Measurements from ENCODE around the gene VPREB1.

Gene VPREB1

DNA sequence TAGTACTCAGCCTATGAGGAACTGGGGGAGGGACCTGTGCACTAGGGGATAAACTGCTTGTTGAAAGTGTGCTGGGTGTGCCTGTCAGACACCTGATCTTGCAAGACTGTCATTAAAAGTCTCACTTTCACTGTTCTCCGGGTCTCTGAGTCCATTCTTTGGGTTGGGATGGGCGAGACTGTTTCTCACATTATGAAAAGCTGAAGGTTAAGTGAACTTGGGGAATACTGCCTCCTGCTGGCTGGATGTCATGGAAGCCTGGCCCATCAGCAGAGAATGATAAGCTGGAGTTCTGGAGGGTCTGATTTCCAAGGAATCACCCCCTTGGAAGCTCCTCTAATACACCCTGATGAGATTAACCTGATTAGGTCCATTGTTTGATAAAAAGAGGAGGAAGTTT lies 9.0 kb upstream of the VPREB1 start:
- Histone ChIP-seq H3K36me3 (ENCODE audit: insufficient read depth, low read length) (no peaks in the 10 kb centered on the region), H3K9me3 (ENCODE audit: low read depth, low read length) (no peaks in the 10 kb centered on the region), H3K4me3 (no peak overlapping the region), H3K9ac (ENCODE audit: insufficient read length) (no peak overlapping the region), H3K27ac (no peak overlapping the region)
- TF ChIP-seq POLR2AphosphoS5 (IDR thresholded peaks at IDR 0.05; ENCODE audit: borderline replicate concordance, low read depth, low read length) = no peak
- no peak for TF ChIP-seq FOXP2 (optimal IDR thresholded peaks at IDR 0.05; ENCODE audit: control extremely low read depth, extremely low read length, insufficient read depth)
- no peak for TF ChIP-seq EZH2 (IDR thresholded peaks at IDR 0.05)
- no peak for DNase-seq (ENCODE audit: low read depth, low spot score)

DNA sequence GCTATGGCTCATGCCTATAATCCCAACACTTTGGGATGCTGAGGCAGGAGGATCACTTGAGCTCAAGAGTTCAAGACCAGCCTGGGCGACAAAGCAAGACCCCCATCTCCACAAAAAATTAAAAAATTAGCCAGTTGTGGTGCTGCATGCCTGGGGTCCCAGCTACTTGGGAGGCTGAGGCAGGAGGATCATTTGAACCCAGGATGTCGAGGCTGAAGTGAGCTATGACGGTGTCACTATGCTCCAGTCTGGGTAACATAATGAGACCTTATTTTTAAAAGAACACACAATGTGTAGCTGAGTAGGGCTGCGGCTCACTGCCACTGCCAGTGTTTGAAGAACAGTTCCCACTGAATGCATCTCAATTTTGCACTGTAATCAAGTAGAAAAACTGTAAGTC lies 7.1 kb upstream of the VPREB1 start:
- no peak for DNase-seq (ENCODE audit: low read depth, low spot score)
- Histone ChIP-seq H3K9ac (ENCODE audit: insufficient read length) (no peak overlapping the region), H3K4me3 (no peak overlapping the region), H3K27ac (no peak overlapping the region), H3K36me3 (ENCODE audit: insufficient read depth, low read length) (no peaks in the 10 kb centered on the region), H3K9me3 (ENCODE audit: low read depth, low read length) (no peaks in the 10 kb centered on the region)
- TF ChIP-seq POLR2AphosphoS5 (IDR thresholded peaks at IDR 0.05; ENCODE audit: borderline replicate concordance, low read depth, low read length) (no peak), EZH2 (IDR thresholded peaks at IDR 0.05) (no peak), FOXP2 (optimal IDR thresholded peaks at IDR 0.05; ENCODE audit: control extremely low read depth, extremely low read length, insufficient read depth) (no peak)

DNA sequence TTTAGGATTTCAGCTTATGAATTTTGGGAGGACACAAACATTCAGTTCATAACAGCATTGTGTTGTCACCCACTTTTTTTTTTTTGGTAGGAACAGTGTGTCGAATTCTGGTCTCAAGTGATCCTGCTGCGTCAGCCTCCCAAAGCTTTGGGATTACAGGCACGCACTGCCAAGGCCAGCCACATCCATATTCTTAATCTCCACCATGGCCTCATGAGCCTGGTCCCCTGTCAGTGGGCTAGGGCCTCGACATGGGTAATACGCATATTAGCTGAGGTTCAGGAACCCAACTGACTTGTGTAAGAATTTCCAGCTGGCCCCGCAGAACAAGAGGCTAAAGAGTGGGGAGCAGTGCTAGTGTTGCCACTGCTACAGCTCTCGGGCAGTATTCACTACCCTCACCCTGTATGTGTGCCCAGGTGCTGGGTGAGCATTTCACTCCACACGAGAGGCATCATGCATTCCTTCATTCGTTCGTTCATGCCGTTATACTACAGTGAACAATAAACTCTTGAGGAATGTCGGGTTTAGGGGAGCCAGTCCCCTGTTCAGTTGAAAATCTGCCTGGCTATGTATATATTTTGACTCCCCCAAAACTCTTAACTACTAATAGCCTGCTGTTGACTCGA lies 5.2 kb upstream of the VPREB1 start:
- no peak overlapping the region for H3K27ac ChIP-seq
- no peaks in the 10 kb centered on the region for H3K9me3 ChIP-seq (ENCODE audit: low read depth, low read length)
- DNase-seq (ENCODE audit: low read depth, low spot score) = no peak
- no peak overlapping the region for H3K9ac ChIP-seq (ENCODE audit: insufficient read length)
- no peak overlapping the region for H3K4me3 ChIP-seq
- TF ChIP-seq POLR2AphosphoS5 (IDR thresholded peaks at IDR 0.05; ENCODE audit: borderline replicate concordance, low read depth, low read length) = no peak
- no peak for TF ChIP-seq EZH2 (IDR thresholded peaks at IDR 0.05)
- no peak for TF ChIP-seq FOXP2 (optimal IDR thresholded peaks at IDR 0.05; ENCODE audit: control extremely low read depth, extremely low read length, insufficient read depth)
- H3K36me3 ChIP-seq (ENCODE audit: insufficient read depth, low read length) = no peaks in the 10 kb centered on the region

DNA sequence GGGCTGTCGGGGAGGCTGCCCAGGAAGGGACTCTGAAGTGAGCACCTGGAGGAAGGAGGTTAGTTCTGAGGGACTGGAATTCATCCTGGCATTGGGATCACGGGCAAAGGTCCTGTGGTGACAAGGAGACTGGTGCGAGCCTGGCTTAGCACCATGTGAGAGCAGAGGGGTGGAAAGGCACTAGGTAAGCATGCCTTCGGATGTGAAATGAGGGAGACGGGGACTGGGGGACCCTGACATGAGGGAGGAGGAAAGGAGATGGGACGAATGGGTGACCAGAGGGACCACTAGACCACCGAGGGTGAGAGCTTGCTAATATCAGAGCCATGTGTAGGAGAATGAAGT lies 3.1 kb upstream of the VPREB1 start:
- DNase-seq (ENCODE audit: low read depth, low spot score) = no peak
- TF ChIP-seq POLR2AphosphoS5 (IDR thresholded peaks at IDR 0.05; ENCODE audit: borderline replicate concordance, low read depth, low read length) (no peak), EZH2 (IDR thresholded peaks at IDR 0.05) (no peak), FOXP2 (optimal IDR thresholded peaks at IDR 0.05; ENCODE audit: control extremely low read depth, extremely low read length, insufficient read depth) (no peak)
- no peaks in the 10 kb centered on the region for H3K9me3 ChIP-seq (ENCODE audit: low read depth, low read length)
- no peaks in the 10 kb centered on the region for H3K36me3 ChIP-seq (ENCODE audit: insufficient read depth, low read length)
- no peak overlapping the region for H3K4me3 ChIP-seq
- H3K27ac ChIP-seq = no peak overlapping the region
- no peak overlapping the region for H3K9ac ChIP-seq (ENCODE audit: insufficient read length)

DNA sequence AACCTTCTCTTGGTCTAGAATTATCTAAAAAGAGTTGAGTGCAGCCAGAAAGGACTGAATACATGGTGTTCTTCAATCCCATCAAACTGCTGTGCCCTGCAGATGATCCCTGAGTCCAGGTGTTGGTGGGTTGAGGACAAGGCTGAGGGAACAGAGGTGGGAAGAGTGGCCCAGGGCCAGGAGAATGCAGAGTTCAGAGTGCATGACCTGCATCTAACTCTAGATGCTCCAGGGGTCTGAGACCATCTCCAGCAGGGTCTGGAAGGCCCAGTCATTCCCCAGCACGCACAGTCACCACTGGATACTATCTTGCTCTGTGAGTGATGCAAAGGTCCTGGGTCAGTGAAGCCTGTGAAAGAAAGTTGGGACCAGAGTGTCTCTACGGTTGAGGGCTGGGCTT lies 2.1 kb upstream of the VPREB1 start:
- no peak overlapping the region for H3K9ac ChIP-seq (ENCODE audit: insufficient read length)
- H3K36me3 ChIP-seq (ENCODE audit: insufficient read depth, low read length) = no peaks in the 10 kb centered on the region
- no peak overlapping the region for H3K27ac ChIP-seq
- DNase-seq (ENCODE audit: low read depth, low spot score) = no peak
- no peaks in the 10 kb centered on the region for H3K9me3 ChIP-seq (ENCODE audit: low read depth, low read length)
- TF ChIP-seq POLR2AphosphoS5 (IDR thresholded peaks at IDR 0.05; ENCODE audit: borderline replicate concordance, low read depth, low read length) (no peak), EZH2 (IDR thresholded peaks at IDR 0.05) (no peak), FOXP2 (optimal IDR thresholded peaks at IDR 0.05; ENCODE audit: control extremely low read depth, extremely low read length, insufficient read depth) (no peak)
- no peak overlapping the region for H3K4me3 ChIP-seq

DNA sequence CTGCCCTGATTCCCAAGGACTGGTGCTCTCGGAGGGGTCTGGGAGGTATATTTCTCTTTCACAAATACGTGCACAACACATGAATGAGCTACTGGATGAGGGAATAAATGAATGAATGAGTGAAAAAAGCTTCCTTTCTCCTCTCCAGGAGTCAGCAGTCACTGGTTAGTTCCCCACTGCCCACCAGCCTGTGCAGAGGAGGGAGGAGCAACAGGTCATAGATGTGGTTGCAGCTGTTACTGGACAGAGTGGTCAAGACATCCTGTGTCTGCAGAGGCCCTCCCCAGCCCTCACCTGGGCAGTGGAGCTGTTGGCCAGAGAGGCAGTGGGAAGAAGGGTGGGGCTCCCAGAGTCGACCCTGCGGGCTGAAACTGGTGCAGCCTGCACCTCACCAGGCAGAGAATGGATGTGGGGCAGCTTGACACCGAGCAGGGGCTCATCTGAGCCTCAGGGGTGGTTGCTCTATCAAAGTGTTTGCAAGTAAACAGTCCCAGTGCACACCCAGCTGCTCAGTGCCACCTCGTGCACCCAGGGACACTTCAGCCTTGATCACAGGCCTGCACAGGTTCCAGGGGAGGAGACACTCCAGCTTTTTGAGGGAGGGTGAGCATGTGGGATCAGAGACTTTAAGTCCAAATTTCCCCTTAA lies 1.4 kb upstream of the VPREB1 start:
- Histone ChIP-seq H3K9ac (ENCODE audit: insufficient read length) (no peak overlapping the region), H3K36me3 (ENCODE audit: insufficient read depth, low read length) (no peaks in the 10 kb centered on the region), H3K4me3 (no peak overlapping the region), H3K27ac (no peak overlapping the region), H3K9me3 (ENCODE audit: low read depth, low read length) (no peaks in the 10 kb centered on the region)
- TF ChIP-seq POLR2AphosphoS5 (IDR thresholded peaks at IDR 0.05; ENCODE audit: borderline replicate concordance, low read depth, low read length) = no peak
- TF ChIP-seq FOXP2 (optimal IDR thresholded peaks at IDR 0.05; ENCODE audit: control extremely low read depth, extremely low read length, insufficient read depth) = no peak
- TF ChIP-seq EZH2 (IDR thresholded peaks at IDR 0.05) = no peak
- DNase-seq (ENCODE audit: low read depth, low spot score) = no peak

DNA sequence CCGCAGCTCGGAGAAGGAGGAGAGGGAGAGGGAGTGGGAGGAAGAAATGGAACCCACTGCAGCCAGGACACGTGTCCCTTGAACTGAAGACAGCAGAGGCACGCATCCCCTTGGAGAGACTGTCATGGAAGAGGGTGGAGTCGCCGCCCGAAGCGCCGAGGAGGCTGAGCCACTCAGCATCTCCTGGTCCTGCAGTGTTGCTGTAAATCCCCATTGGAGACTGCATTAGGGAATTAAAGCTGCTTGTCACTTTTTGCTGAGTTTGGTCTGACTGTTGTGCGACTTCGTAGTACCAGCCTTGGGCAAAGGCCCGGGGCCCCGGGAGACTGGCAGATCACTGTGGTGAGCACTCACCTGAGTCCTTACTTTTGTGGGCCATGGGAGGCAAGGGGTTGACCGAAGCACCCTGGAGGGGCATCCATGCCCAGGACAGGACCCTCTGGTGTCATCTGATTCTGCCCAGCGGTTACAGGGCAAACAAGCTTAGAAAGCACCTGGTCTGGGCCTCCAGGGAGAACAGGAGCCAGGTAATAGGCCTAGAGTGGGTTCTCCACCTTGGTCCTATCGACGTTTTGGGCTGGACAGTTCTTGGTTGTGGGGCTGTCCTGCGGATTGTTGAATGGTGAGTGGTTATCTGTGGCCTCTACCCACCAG lies 797 bp downstream of the VPREB1 start:
- no peak overlapping the region for H3K4me3 ChIP-seq
- TF ChIP-seq POLR2AphosphoS5 (IDR thresholded peaks at IDR 0.05; ENCODE audit: borderline replicate concordance, low read depth, low read length) = no peak
- TF ChIP-seq EZH2 (IDR thresholded peaks at IDR 0.05) = no peak
- TF ChIP-seq FOXP2 (optimal IDR thresholded peaks at IDR 0.05; ENCODE audit: control extremely low read depth, extremely low read length, insufficient read depth) = no peak
- no peak overlapping the region for H3K27ac ChIP-seq
- no peak for DNase-seq (ENCODE audit: low read depth, low spot score)
- H3K9me3 ChIP-seq (ENCODE audit: low read depth, low read length) = no peaks in the 10 kb centered on the region
- H3K9ac ChIP-seq (ENCODE audit: insufficient read length) = no peak overlapping the region
- H3K36me3 ChIP-seq (ENCODE audit: insufficient read depth, low read length) = no peaks in the 10 kb centered on the region

DNA sequence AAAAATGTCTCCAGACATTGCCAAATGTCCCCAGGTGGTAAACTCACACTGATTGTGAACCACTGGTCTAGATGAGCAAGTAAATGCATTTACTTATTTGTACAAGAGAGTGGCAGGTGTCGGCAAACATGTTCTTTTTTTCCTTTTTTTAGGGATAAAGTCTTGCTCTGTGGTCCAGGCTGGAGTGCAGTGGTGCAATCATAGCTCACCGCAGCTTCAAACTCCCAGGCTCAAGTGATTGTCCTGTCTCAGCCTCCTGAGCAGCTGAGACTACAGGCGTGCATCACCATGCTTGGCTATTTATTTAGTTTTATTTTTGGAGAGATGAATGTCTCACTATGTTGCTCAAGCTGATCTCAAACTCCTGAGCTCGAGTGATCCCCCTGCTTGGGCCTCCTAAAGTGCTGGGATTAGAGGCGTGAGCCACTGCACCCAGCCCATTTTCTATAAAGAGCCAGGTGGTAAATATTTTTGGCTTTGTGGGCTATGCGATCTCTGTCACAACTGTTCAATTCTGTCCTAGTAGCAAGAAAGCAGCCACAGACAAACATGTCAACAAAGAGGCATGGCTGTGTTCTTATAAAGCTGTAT lies 1.4 kb downstream of the VPREB1 start:
- Histone ChIP-seq H3K9me3 (ENCODE audit: low read depth, low read length) (no peaks in the 10 kb centered on the region), H3K9ac (ENCODE audit: insufficient read length) (no peak overlapping the region), H3K36me3 (ENCODE audit: insufficient read depth, low read length) (no peaks in the 10 kb centered on the region), H3K4me3 (no peak overlapping the region), H3K27ac (no peak overlapping the region)
- TF ChIP-seq POLR2AphosphoS5 (IDR thresholded peaks at IDR 0.05; ENCODE audit: borderline replicate concordance, low read depth, low read length) (no peak), EZH2 (IDR thresholded peaks at IDR 0.05) (no peak), FOXP2 (optimal IDR thresholded peaks at IDR 0.05; ENCODE audit: control extremely low read depth, extremely low read length, insufficient read depth) (no peak)
- DNase-seq (ENCODE audit: low read depth, low spot score) = no peak

Data from SK-N-MC (cell line).